HEK293 (cell line): Measurements from ENCODE around the gene OR2G6.
"Not testable (repeated sequence)": the region's sequence is repeated elsewhere in the genome, so short reads cannot be mapped to it uniquely, and the experiment has no call there.

Source experiments
- PRDM1 ChIP-seq: fragments of 450-650 bp; formaldehyde crosslinking; IDR thresholded peaks from 2 replicates; pipeline ENCODE4; 2016; ENCODE audit warnings: missing biosample characterization, missing genetic modification characterization
- TCF7L2 ChIP-seq: IDR thresholded peaks from 2 replicates; pipeline ENCODE4 v1.6.1; 2011; ENCODE audit warnings: low read depth, mild to moderate bottlenecking, inconsistent platforms, low read length, moderate library complexity, borderline replicate concordance
- TRIM28 ChIP-seq: IDR thresholded peaks from 2 replicates; pipeline ENCODE4 v1.6.1; 2011; ENCODE audit warnings: low read length, control low read depth, borderline replicate concordance
- ZEB2 ChIP-seq: fragments of 450-650 bp; formaldehyde crosslinking; IDR thresholded peaks from 2 replicates; pipeline ENCODE4 v1.5.1; 2016; ENCODE audit warnings: missing biosample characterization, missing genetic modification characterization
- ZNF677 ChIP-seq: fragments of 450-650 bp; IDR thresholded peaks from 2 replicates; pipeline ENCODE4 v1.5.0; 2018; ENCODE audit warnings: missing biosample characterization, mild to moderate bottlenecking, missing genetic modification characterization, moderate library complexity
- TF ChIP-seq, protein P1 (sequence below): fragments of 450-650 bp; formaldehyde crosslinking; IDR thresholded peaks from 2 replicates; pipeline ENCODE4 v1.5.1; 2016; ENCODE audit warnings: missing biosample characterization, missing genetic modification characterization
- TF ChIP-seq, protein P2 (sequence below): fragments of 450-650 bp; formaldehyde crosslinking; IDR thresholded peaks from 2 replicates; pipeline ENCODE4 v1.5.1; 2016; ENCODE audit warnings: missing biosample characterization, missing genetic modification characterization, low read depth

DNA sequence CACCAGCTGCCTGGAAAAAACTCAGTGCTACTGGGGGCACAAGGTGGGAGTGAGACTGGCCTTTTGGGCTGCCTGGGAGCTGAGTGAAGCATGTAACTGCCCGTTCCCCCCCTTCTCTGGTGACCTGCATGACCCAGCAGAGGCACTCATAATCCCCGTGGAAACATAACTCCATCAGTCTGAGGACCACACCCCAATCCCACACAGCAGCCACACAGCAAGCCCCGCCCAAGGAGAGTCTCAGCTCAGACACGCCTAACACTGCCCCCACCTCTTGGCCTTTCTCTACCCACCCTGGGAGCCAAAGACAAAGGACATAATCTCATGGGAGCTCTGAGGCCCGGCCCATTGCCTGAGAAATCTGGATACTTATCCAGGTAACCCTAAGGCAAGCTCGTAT is 43.2 kb downstream of the OR2G6 start:
- TF ChIP-seq, protein P1, sequence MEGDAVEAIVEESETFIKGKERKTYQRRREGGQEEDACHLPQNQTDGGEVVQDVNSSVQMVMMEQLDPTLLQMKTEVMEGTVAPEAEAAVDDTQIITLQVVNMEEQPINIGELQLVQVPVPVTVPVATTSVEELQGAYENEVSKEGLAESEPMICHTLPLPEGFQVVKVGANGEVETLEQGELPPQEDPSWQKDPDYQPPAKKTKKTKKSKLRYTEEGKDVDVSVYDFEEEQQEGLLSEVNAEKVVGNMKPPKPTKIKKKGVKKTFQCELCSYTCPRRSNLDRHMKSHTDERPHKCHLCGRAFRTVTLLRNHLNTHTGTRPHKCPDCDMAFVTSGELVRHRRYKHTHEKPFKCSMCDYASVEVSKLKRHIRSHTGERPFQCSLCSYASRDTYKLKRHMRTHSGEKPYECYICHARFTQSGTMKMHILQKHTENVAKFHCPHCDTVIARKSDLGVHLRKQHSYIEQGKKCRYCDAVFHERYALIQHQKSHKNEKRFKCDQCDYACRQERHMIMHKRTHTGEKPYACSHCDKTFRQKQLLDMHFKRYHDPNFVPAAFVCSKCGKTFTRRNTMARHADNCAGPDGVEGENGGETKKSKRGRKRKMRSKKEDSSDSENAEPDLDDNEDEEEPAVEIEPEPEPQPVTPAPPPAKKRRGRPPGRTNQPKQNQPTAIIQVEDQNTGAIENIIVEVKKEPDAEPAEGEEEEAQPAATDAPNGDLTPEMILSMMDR (tag by site-specific recombination) = not testable (repeated sequence)
- not testable (repeated sequence) for TF ChIP-seq PRDM1 (tag by site-specific recombination); ZNF677 (tag by site-specific recombination); TCF7L2; TRIM28; ZEB2 (tag by site-specific recombination)
- TF ChIP-seq, protein P2, sequence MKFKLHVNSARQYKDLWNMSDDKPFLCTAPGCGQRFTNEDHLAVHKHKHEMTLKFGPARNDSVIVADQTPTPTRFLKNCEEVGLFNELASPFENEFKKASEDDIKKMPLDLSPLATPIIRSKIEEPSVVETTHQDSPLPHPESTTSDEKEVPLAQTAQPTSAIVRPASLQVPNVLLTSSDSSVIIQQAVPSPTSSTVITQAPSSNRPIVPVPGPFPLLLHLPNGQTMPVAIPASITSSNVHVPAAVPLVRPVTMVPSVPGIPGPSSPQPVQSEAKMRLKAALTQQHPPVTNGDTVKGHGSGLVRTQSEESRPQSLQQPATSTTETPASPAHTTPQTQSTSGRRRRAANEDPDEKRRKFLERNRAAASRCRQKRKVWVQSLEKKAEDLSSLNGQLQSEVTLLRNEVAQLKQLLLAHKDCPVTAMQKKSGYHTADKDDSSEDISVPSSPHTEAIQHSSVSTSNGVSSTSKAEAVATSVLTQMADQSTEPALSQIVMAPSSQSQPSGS = not testable (repeated sequence)
